GM10248 (cell line): ENCODE results near the gene INPP5F.
A peak's percentile ranks its signal among the peaks of the same experiment; 100 is the strongest.

Experiments
- CTCF ChIA-PET: fragments of 300-600 bp; sonication (Branson Sonifier 250); formaldehyde crosslinking; extraction: SDS; loops from one replicate; lab custom pipeline; 2021; ENCODE audit warnings: antibody characterized with exemption; lab: Yijun Ruan, JAX
- POLR2A ChIA-PET: fragments of 350-650 bp; sonication (Branson Sonifier 250); formaldehyde crosslinking; extraction: SDS; loops from one replicate; lab custom pipeline; 2020; ENCODE audit warnings: antibody characterized with exemption; lab: Yijun Ruan, JAX
- DNase-seq: peaks from one replicate; pipeline ENCODE4 v3.0.0; 2012; ENCODE audit errors: extremely low spot score
- CTCF ChIP-seq: IDR thresholded peaks from 2 replicates; pipeline ENCODE4 v1.5.1; 2012; ENCODE audit warnings: mild to moderate bottlenecking, low read depth; ENCODE audit errors: extremely low read depth, missing control alignments, control extremely low read depth

INPP5F gene

DNA sequence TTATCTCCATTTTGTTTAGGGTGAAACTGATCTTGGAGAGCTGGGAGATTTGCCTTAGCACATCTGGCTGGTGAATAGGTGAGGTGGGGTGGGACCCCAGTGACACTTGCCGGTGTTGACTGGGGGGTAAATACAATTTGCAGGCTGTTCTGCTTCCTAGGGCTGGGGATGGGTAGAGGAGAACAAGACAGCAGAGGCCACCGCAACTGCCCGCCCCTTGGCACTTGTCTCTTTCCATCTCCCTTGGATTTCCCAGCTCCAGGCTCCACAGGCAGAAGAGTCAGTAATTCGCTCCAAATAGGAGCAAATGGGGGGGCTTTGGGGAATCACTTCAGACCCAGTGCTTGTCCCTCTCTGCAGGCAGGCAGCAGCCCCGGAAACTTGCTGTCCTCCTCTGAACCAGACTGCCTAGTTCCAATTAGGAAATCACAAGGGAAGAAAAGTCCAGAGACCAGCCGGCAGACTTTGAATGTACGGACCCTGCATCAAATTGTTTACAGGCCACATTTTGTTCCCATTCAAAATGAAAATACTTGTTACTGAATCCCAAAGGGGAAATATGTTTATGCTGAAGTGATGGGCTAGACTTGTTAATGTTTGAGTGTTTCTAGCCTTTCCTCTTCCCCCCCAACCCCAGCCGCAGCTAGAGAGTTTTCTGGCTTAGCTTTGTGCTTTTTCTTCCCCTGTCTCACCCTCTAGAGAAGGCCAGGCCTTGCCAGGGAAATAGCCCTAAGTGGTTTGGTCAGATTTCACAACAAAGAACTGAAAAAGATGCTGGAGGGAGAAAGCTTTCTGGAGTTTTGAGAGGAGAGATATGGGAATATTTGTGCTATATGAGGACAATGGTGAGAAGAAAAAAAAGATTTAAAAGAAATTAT is 10.0 kb upstream of the INPP5F start:
- POLR2A ChIA-PET, result interaction anchor here (1.3 kb wide), 1 partner anchor 14 kb away, joined by 3 read pairs; no protein-coding TSS in a partner anchor
- CTCF ChIA-PET, result interaction anchor here (1.0 to 4.4 kb wide), 5 partner anchors 10 to 44 kb away, joined by 3 to 31 read pairs (median 12); partner anchors contain the start of gene INPP5F
- DNase-seq, result no peak
- TF ChIP-seq CTCF, result no peak

- no peak for DNase-seq
- ChIA-PET POLR2A (no interaction called here), CTCF (interaction anchor here (1.4 kb wide), 1 partner anchor 36 kb away, joined by 5 read pairs; no protein-coding TSS in a partner anchor)
- TF ChIP-seq CTCF, result no peak
Observed at GRCh38 chr10:119723161-119723560, 2.7 kb upstream of the INPP5F start.

DNA sequence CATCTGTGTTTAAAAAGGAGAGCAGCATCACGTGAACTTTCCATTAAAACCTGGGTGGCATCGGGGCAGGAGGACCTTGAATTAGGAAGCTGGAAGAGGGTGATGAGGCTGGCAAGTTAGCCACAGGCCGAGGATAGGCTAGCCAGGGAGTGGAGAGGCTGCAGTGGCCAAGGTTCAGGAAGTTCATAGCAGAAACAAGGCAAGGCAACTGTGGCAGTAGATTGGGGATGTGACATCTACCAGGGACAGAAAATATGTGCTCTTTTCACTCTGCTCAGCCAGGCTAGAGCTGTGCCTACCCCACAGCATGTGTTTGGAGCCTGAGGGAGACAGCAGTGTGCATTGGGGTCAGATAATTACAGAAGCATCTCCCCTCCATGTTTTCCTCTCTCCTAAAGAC is 2.2 kb upstream of the INPP5F start:
- ChIA-PET CTCF (interaction anchor here (0.6 to 5.4 kb wide), 5 partner anchors 19 to 142 kb away, joined by 3 to 46 read pairs (median 5); no protein-coding TSS in a partner anchor), POLR2A (interaction anchor here (1.0 to 3.9 kb wide), 2 partner anchors 19 to 149 kb away, joined by 3 to 27 read pairs; partner anchors contain the start of gene MCMBP)
- no peak for DNase-seq
- TF ChIP-seq CTCF, result no peak

DNA sequence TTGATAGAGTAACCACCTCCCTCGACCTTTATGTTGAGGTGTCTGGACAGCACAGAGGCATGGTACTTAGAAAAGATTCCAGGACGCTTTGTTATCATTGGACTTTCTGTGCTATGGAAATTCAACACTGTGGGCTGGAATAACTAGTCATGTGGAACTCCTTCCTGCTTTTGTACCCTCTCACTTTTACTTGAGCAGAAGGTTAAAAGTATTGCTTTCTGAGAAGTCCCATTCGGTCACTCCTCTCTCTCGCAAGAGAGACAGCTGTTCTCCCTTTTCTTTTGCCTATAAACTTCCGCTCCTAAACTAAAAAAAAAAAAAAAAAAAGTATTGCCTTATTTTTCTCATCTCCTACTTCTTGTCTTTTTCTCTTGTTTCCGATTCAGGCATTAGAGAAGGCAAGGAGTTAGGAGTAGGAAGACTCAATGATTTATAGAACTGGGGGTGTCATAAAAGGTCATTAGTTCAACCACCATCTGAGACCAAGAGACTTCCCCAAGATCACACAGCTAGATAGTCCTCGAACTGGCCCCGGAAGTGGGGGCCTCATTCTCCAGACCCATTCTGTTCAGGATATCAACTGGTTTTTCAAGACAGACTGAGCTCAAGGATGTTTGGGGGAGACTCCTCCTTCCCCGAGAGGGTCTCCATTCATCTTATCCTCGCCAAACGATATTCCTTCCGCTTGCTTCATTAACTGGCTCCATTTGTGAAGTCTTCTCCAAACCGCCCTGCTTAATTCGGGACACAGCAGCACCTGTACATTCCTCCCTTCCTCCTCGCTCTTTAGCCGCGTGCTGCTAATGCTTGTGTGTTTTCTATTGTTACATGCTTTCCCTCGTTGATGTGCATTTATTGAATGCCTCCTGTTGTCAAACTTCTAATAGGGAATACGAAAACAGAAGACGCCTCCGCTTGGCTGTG is 995 bp upstream of the INPP5F start:
- DNase-seq, result peak; percentile 40
- TF ChIP-seq CTCF, result no peak
- CTCF ChIA-PET, result interaction anchor here (0.9 to 5.4 kb wide), 23 partner anchors 8 to 135 kb away, joined by 3 to 46 read pairs (median 5); no protein-coding TSS in a partner anchor
- POLR2A ChIA-PET, result interaction anchor here (0.6 to 3.9 kb wide), 13 partner anchors 11 to 204 kb away, joined by 3 to 27 read pairs (median 4); partner anchors contain the start of gene MCMBP

GRCh38 chr10:119725517-119725827 is 378 bp upstream of the INPP5F start:
- TF ChIP-seq CTCF, result no peak
- CTCF ChIA-PET, result interaction anchor here (0.9 to 5.4 kb wide), 20 partner anchors 9 to 134 kb away, joined by 3 to 46 read pairs (median 5); no protein-coding TSS in a partner anchor
- POLR2A ChIA-PET, result interaction anchor here (0.6 to 3.9 kb wide), 10 partner anchors 11 to 167 kb away, joined by 3 to 27 read pairs (median 4); partner anchors contain the start of gene SEC23IP
- DNase-seq, result no peak
